Loucy (cell line): ENCODE data around the gene THOP1.

Experiments used
- H2AFZ ChIP-seq: fragments of 200-600 bp; sonication (generic); 2 replicates; pipeline ENCODE4 v1.6.0; 2016; ENCODE audit warnings: antibody characterized with exemption, mild to moderate bottlenecking, low read length, moderate library complexity
- H3F3A ChIP-seq: fragments of 200-600 bp; 2 replicates; pipeline ENCODE4 v1.6.0; 2016; ENCODE audit warnings: antibody characterized with exemption, low read depth, mild to moderate bottlenecking
- H3K27me3 ChIP-seq: fragments of 200-600 bp; sonication (generic); 2 replicates; pipeline ENCODE4 v1.6.1; 2014; ENCODE audit warnings: low read length, mild to moderate bottlenecking; ENCODE audit not compliant: insufficient read depth, poor library complexity, severe bottlenecking
- H3K36me3 ChIP-seq: fragments of 200-600 bp; sonication (generic); 2 replicates; pipeline ENCODE4 v1.6.1; 2016; ENCODE audit warnings: low read length; ENCODE audit not compliant: insufficient read depth
- H3K4me1 ChIP-seq: fragments of 200-600 bp; sonication (generic); 2 replicates; pipeline ENCODE4 v1.5.1; 2014; ENCODE audit warnings: low read length, mild to moderate bottlenecking; ENCODE audit not compliant: insufficient read depth, poor library complexity, severe bottlenecking
- H3K4me2 ChIP-seq: fragments of 200-600 bp; sonication (generic); 2 replicates; pipeline ENCODE4 v1.6.0; 2014; ENCODE audit warnings: antibody characterized with exemption, low read length, low read depth, mild to moderate bottlenecking; ENCODE audit not compliant: poor library complexity, severe bottlenecking
- H3K4me3 ChIP-seq: fragments of 200-600 bp; sonication (generic); 2 replicates; pipeline ENCODE4 v1.5.1; 2014; ENCODE audit warnings: low read length, mild to moderate bottlenecking, mixed read lengths; ENCODE audit not compliant: poor library complexity, severe bottlenecking
- H3K79me2 ChIP-seq: fragments of 200-600 bp; sonication (generic); 2 replicates; pipeline ENCODE4 v1.6.1; 2014; ENCODE audit warnings: low read length; ENCODE audit not compliant: insufficient read depth
- H3K9ac ChIP-seq: fragments of 200-600 bp; sonication (generic); 2 replicates; pipeline ENCODE4 v1.6.0; 2014; ENCODE audit warnings: mild to moderate bottlenecking, low read depth, low read length, moderate library complexity; ENCODE audit not compliant: poor library complexity, severe bottlenecking
- H3K9me2 ChIP-seq: fragments of 200-600 bp; sonication (generic); replicated peaks from 2 replicates; pipeline ENCODE4 v1.6.1; 2016; ENCODE audit warnings: low read depth, low read length, mixed read lengths
- H3K9me3 ChIP-seq: fragments of 200-600 bp; sonication (generic); 2 replicates; pipeline ENCODE4 v1.6.1; 2014; ENCODE audit warnings: mild to moderate bottlenecking, antibody characterized with exemption, low read length, low read depth; ENCODE audit not compliant: insufficient read depth
- H4K20me1 ChIP-seq: fragments of 200-600 bp; sonication (generic); 2 replicates; pipeline ENCODE4 v1.6.0; 2014; ENCODE audit warnings: antibody characterized with exemption, low read length, mild to moderate bottlenecking; ENCODE audit not compliant: insufficient read depth, poor library complexity, severe bottlenecking
- EZH2phosphoT487 ChIP-seq: fragments of 200-600 bp; IDR thresholded peaks from 2 replicates; pipeline ENCODE4 v1.6.1; 2018; ENCODE audit warnings: antibody characterized with exemption, mild to moderate bottlenecking, moderate library complexity, borderline replicate concordance
- TF ChIP-seq, protein P1 (sequence below): fragments of 200-600 bp; sonication (generic); conservative IDR thresholded peaks from 2 replicates; pipeline ENCODE4 v1.5.1; 2014; ENCODE audit warnings: mild to moderate bottlenecking, antibody characterized with exemption, low read length

The THOP1 gene

DNA sequence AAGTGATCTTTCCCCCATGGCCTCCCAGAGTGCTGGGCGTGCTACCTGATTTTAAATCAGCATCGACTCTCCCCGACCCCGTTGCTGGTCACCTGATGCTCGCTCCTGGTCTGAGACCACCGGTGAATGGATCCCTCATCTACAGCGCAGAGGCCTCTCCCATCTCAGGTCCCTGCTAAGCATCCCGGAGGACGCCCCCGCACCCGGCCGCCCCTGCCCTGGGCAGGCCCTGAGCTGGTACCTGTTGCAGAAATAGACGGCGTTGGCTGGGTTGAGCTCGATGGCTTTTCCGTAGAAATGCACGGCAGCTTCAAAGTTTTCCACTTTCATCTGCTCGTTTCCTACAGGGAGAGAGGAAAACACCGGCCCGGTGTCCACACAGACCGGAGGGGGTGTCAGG lies 20.4 kb upstream of the THOP1 start:
- Histone ChIP-seq H3K4me2 (no peak overlapping the region), H3K79me2 (peaks cover 16% of the 10 kb centered on the region; the same call in 1 of the 2 replicates), H2AFZ (no peak overlapping the region), H3K27me3 (no peaks in the 10 kb centered on the region), H3K9me2 (no peaks in the 10 kb centered on the region), H3K9me3 (no peaks in the 10 kb centered on the region), H4K20me1 (peaks cover 11% of the 10 kb centered on the region), H3F3A (no peaks in the 10 kb centered on the region), H3K9ac (no peak overlapping the region), H3K36me3 (peaks cover 76% of the 10 kb centered on the region; the same call in 1 of the 2 replicates), H3K4me3 (no peak overlapping the region), H3K4me1 (no peaks in the 10 kb centered on the region)
- no peak for TF ChIP-seq EZH2phosphoT487
- TF ChIP-seq, protein P1, sequence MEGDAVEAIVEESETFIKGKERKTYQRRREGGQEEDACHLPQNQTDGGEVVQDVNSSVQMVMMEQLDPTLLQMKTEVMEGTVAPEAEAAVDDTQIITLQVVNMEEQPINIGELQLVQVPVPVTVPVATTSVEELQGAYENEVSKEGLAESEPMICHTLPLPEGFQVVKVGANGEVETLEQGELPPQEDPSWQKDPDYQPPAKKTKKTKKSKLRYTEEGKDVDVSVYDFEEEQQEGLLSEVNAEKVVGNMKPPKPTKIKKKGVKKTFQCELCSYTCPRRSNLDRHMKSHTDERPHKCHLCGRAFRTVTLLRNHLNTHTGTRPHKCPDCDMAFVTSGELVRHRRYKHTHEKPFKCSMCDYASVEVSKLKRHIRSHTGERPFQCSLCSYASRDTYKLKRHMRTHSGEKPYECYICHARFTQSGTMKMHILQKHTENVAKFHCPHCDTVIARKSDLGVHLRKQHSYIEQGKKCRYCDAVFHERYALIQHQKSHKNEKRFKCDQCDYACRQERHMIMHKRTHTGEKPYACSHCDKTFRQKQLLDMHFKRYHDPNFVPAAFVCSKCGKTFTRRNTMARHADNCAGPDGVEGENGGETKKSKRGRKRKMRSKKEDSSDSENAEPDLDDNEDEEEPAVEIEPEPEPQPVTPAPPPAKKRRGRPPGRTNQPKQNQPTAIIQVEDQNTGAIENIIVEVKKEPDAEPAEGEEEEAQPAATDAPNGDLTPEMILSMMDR = no peak

DNA sequence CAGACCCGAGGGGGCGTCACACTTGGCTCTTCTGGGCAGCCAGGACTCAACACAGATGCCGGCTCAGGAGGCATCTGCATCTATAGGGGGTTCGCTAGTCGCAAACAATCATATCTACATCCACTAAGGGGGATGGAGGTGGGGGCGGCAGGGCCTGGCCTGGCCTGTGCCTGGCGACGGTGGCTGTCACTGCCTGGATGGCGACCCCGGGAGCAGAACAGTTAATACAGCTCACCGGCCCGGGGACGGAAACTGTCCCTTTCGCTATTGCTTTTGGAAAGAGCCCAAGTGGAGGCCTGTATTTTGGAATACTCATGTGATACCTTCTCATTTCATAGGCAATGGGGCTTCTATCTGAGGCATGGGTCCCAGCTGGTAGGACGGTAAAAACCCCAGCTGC lies 19.9 kb upstream of the THOP1 start:
- H3K4me2 ChIP-seq = no peak overlapping the region
- peaks cover 76% of the 10 kb centered on the region; the same call in 1 of the 2 replicates for H3K36me3 ChIP-seq
- H3K9ac ChIP-seq = no peak overlapping the region
- H2AFZ ChIP-seq = no peak overlapping the region
- H3K9me3 ChIP-seq = no peaks in the 10 kb centered on the region
- H3F3A ChIP-seq = no peaks in the 10 kb centered on the region
- no peaks in the 10 kb centered on the region for H3K4me1 ChIP-seq
- no peak for TF ChIP-seq EZH2phosphoT487
- TF ChIP-seq, protein P1 = no peak
- no peaks in the 10 kb centered on the region for H3K9me2 ChIP-seq
- H3K4me3 ChIP-seq = no peak overlapping the region
- peaks cover 16% of the 10 kb centered on the region for H4K20me1 ChIP-seq
- peaks cover 20% of the 10 kb centered on the region; the same call in 1 of the 2 replicates for H3K79me2 ChIP-seq
- H3K27me3 ChIP-seq = no peaks in the 10 kb centered on the region

DNA sequence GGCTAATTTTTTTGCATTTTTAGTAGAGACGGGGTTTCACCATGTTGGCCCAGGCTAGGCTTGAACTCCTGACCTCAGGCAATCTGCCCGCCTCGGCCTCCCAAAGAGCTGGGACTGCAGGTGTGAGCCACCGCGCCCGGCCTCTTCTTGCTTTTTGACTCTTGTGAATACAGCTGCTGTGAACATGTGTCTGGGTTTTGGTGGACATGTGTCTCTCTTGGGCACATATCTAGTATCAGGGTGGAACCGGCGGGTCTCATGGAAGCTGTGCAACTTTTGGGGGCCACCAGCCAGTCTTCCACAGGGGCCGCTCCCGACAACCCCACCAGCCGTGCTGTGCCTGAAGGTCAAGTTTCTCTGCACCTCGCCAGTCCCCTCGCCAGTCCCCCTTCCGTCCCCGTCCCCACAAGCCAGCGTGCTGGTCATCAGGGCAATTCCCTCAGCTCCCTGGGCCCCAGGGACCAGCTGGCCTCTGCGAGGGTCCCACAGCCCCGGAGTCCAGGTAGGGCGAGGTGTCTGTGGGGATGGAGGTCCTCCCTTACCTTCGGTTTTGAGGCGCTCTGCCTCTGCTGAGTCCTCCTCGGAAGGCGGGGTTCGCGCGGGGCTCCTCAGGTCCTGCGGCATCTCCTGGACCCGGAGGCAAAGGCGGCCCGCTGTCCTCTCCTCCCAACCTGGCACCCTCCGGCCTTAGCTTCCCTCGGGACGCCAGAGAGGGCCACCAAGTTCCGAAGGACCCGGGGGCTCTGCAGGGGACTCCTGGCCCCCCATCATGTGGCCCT lies 18.5 kb upstream of the THOP1 start:
- no peak overlapping the region for H3K9ac ChIP-seq
- H3K4me1 ChIP-seq = no peaks in the 10 kb centered on the region
- H3K79me2 ChIP-seq = peaks cover 31% of the 10 kb centered on the region
- H3K27me3 ChIP-seq = no peaks in the 10 kb centered on the region
- H3K4me2 ChIP-seq = no peak overlapping the region
- TF ChIP-seq, protein P1 = no peak
- TF ChIP-seq EZH2phosphoT487 = no peak
- H2AFZ ChIP-seq = no peak overlapping the region
- no peak overlapping the region for H3K4me3 ChIP-seq
- H3K9me2 ChIP-seq = no peaks in the 10 kb centered on the region
- peaks cover 66% of the 10 kb centered on the region; the same call in 1 of the 2 replicates for H3K36me3 ChIP-seq
- no peaks in the 10 kb centered on the region for H3K9me3 ChIP-seq
- peaks cover 18% of the 10 kb centered on the region for H4K20me1 ChIP-seq
- H3F3A ChIP-seq = no peaks in the 10 kb centered on the region
